SK-N-SH treated with all-trans-retinoic acid at 6 μM for 48 hours (cell line): ENCODE data around the gene KIF15.

Source experiments
- ATAC-seq: fragments of 200-7000 bp; cut with Tn5 transposase; 3 replicates; pipeline ENCODE4 v1.9.1; 2020; ENCODE audit warnings: mild to moderate bottlenecking, moderate library complexity
- ARNTL ChIP-seq: fragments of 450-650 bp; formaldehyde crosslinking; IDR thresholded peaks from 2 replicates; pipeline ENCODE4 v1.5.0; 2020; ENCODE audit warnings: low read depth, mild to moderate bottlenecking, moderate library complexity, borderline replicate concordance
- CREB5 ChIP-seq: fragments of 250-450 bp; sonication (Bioruptor Pico); IDR thresholded peaks from 2 replicates; pipeline ENCODE4 v1.5.1; 2020; ENCODE audit warnings: low read depth, mild to moderate bottlenecking, moderate library complexity
- ISL1 ChIP-seq: fragments of 250-450 bp; sonication (Bioruptor Pico); IDR thresholded peaks from 2 replicates; pipeline ENCODE4 v2.1.2; 2022; ENCODE audit warnings: mild to moderate bottlenecking, moderate library complexity
- OSR1 ChIP-seq: fragments of 250-450 bp; sonication (Bioruptor Pico); IDR thresholded peaks from 2 replicates; pipeline ENCODE4 v1.8.0; 2022; ENCODE audit warnings: moderate library complexity, mild to moderate bottlenecking, inconsistent platforms
- PATZ1 ChIP-seq: fragments of 250-450 bp; sonication (Bioruptor Pico); IDR thresholded peaks from 2 replicates; pipeline ENCODE4 v1.8.0; 2020; ENCODE audit warnings: mild to moderate bottlenecking, moderate library complexity, borderline replicate concordance
- PPARA ChIP-seq: fragments of 250-450 bp; sonication (Bioruptor Pico); IDR thresholded peaks from 2 replicates; pipeline ENCODE4 v1.5.0; 2020; ENCODE audit warnings: mild to moderate bottlenecking, borderline replicate concordance
- SNAI2 ChIP-seq: fragments of 250-450 bp; sonication (Bioruptor Pico); IDR thresholded peaks from 2 replicates; pipeline ENCODE4 v1.5.0; 2020; ENCODE audit warnings: mild to moderate bottlenecking, moderate library complexity
- TCF4 ChIP-seq: fragments of 250-450 bp; sonication (Bioruptor Pico); IDR thresholded peaks from 2 replicates; pipeline ENCODE4 v1.8.0; 2021; ENCODE audit warnings: mild to moderate bottlenecking, moderate library complexity, borderline replicate concordance
- TSHZ2 ChIP-seq: fragments of 250-450 bp; sonication (Bioruptor Pico); IDR thresholded peaks from 2 replicates; pipeline ENCODE4 v1.5.0; 2020; ENCODE audit warnings: mild to moderate bottlenecking, moderate library complexity
- ZFP30 ChIP-seq: fragments of 450-650 bp; formaldehyde crosslinking; IDR thresholded peaks from 2 replicates; pipeline ENCODE4 v1.5.0; 2022; ENCODE audit warnings: mild to moderate bottlenecking, moderate library complexity
- ZNF565 ChIP-seq: fragments of 450-650 bp; formaldehyde crosslinking; conservative IDR thresholded peaks from 2 replicates; pipeline ENCODE4 v1.5.0; 2020; ENCODE audit warnings: low read depth, mild to moderate bottlenecking, moderate library complexity
- ZNF70 ChIP-seq: fragments of 450-650 bp; formaldehyde crosslinking; IDR thresholded peaks from 2 replicates; pipeline ENCODE4 v1.5.0; 2020; ENCODE audit warnings: mild to moderate bottlenecking, moderate library complexity
- ZNF8 ChIP-seq: fragments of 450-650 bp; formaldehyde crosslinking; IDR thresholded peaks from 2 replicates; pipeline ENCODE4 v1.5.0; 2020; ENCODE audit warnings: mild to moderate bottlenecking, moderate library complexity
- TF ChIP-seq, protein P1 (sequence below): fragments of 250-450 bp; sonication (Bioruptor Pico); IDR thresholded peaks from 2 replicates; pipeline ENCODE4 v1.8.0; 2021; ENCODE audit warnings: low read depth, mild to moderate bottlenecking, moderate library complexity, borderline replicate concordance
- TF ChIP-seq, protein P2 (sequence below): fragments of 250-450 bp; sonication (Bioruptor Pico); IDR thresholded peaks from 2 replicates; pipeline ENCODE4 v1.5.1; 2021; ENCODE audit warnings: mild to moderate bottlenecking, moderate library complexity

Gene KIF15

DNA sequence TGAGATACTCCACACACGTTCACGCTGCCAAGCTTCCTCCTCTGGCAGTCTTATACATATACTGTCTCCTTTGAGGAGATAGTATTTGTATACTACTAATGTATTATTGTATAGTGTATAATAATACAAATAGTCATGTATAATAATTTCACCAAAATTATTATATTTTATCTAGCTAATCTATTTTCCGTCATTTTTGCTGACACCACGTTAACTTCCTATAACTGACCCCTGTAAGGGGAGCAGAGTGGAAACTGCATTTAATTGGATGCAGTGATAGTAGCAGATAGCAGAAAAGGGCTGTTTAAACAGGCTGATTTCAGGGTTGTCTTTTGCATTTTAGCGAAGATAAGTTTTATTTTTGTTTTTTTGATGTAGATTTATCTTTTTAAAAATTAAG, 69.6 kb downstream of the KIF15 start (continued):
- no peak for TF ChIP-seq CREB5
- TF ChIP-seq TCF4 (CRISPR knock-in tag), result no peak
- no peak for TF ChIP-seq ZNF8 (CRISPR knock-in tag)
- no peak for TF ChIP-seq SNAI2
- TF ChIP-seq TSHZ2 (CRISPR knock-in tag), result no peak
- TF ChIP-seq ZNF70 (CRISPR knock-in tag), result no peak
- TF ChIP-seq, all 23 proteins: peak for 0

DNA sequence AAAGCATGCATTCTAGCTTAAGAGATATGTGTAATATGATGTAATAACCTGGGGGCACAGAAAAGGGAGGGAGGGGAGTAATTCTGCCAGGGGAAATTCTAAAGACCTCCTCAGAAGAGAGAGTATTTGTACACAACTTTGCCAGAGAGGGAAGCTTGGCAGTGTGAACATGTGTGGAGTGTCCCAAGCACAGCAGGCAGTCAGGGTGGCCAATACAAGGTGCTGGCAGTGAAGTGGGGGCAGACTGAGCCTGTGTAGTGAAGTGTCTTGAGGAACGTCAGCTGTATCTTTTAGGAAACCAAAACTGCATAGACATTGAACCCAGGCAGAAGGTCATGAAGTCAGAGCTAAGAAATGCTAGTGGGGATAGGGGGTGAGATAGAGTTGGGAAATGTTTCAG, 70.4 kb downstream of the KIF15 start:
- ATAC-seq, result no peak
- TF ChIP-seq TCF4 (CRISPR knock-in tag), result no peak
- no peak for TF ChIP-seq ZFP30
- no peak for TF ChIP-seq OSR1 (CRISPR knock-in tag)
- TF ChIP-seq ISL1 (CRISPR knock-in tag), result no peak
- TF ChIP-seq SNAI2, result no peak
- no peak for TF ChIP-seq CREB5
- TF ChIP-seq ARNTL (CRISPR knock-in tag), result no peak
- no peak for TF ChIP-seq PATZ1 (CRISPR knock-in tag)
- TF ChIP-seq ZNF565 (CRISPR knock-in tag), result no peak
- TF ChIP-seq, protein P1, sequence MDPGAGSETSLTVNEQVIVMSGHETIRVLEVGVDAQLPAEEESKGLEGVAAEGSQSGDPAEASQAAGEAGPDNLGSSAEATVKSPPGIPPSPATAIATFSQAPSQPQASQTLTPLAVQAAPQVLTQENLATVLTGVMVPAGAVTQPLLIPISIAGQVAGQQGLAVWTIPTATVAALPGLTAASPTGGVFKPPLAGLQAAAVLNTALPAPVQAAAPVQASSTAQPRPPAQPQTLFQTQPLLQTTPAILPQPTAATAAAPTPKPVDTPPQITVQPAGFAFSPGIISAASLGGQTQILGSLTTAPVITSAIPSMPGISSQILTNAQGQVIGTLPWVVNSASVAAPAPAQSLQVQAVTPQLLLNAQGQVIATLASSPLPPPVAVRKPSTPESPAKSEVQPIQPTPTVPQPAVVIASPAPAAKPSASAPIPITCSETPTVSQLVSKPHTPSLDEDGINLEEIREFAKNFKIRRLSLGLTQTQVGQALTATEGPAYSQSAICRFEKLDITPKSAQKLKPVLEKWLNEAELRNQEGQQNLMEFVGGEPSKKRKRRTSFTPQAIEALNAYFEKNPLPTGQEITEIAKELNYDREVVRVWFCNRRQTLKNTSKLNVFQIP (CRISPR knock-in tag), result no peak
- TF ChIP-seq, protein P2, sequence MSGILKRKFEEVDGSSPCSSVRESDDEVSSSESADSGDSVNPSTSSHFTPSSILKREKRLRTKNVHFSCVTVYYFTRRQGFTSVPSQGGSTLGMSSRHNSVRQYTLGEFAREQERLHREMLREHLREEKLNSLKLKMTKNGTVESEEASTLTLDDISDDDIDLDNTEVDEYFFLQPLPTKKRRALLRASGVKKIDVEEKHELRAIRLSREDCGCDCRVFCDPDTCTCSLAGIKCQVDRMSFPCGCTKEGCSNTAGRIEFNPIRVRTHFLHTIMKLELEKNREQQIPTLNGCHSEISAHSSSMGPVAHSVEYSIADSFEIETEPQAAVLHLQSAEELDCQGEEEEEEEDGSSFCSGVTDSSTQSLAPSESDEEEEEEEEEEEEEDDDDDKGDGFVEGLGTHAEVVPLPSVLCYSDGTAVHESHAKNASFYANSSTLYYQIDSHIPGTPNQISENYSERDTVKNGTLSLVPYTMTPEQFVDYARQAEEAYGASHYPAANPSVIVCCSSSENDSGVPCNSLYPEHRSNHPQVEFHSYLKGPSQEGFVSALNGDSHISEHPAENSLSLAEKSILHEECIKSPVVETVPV (CRISPR knock-in tag), result no peak
- no peak for TF ChIP-seq PPARA (CRISPR knock-in tag)

DNA sequence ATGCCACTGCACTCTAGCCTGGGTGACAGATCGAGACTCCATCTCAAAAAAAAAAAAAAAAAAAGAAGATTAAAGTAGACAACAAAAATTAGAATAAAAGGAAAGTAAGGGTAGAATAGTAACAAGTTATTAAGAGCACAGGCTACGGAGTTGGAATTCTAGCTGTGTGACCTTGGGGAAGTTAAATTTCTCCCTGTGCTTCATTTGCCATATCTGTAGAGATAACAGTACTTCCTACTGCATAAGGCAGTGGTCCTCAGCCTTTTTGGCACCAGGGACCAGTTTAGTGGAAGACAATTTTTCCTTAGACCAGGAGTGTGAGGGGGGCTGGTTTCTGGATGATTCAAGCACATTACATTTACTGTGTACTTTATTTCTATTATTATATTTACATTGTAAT, 71.4 kb downstream of the KIF15 start:
- ATAC-seq, result no peak
- TF ChIP-seq ARNTL (CRISPR knock-in tag), result no peak
- TF ChIP-seq, protein P1 (CRISPR knock-in tag), result no peak
- no peak for TF ChIP-seq TSHZ2 (CRISPR knock-in tag)
